OCI-LY7 (cell line): Measurements from ENCODE around the gene MAU2. TPM values are rescaled to one million over a fixed set of nuclear protein-coding genes. Genes with fewer than 3 reads are reported as not detected.

Experiments
- BruUV-seq: library from RNA; stranded (reverse); fragments of 400-500 nt; replicated peaks from 2 replicates; lab custom pipeline; 2021; lab: Mats Ljungman, UMichigan
- CTCF ChIA-PET: fragments of 300-600 bp; sonication (Branson Sonifier 250); formaldehyde crosslinking; loops from one replicate; lab custom pipeline; 2022; ENCODE audit warnings: antibody characterized with exemption; ENCODE audit not compliant: unreplicated experiment; lab: Charles Lee
- POLR2A ChIA-PET: fragments of 300-600 bp; sonication (Branson Sonifier 250); formaldehyde crosslinking; loops from one replicate; lab custom pipeline; 2022; ENCODE audit warnings: antibody characterized with exemption; lab: Charles Lee
- DNase-seq: peaks from one replicate; pipeline ENCODE4 v3.0.0-alpha.2; 2015; ENCODE audit warnings: low spot score
- H2AFZ ChIP-seq: fragments of 200-600 bp; sonication (generic), shearing (Covaris generic); 2 replicates; pipeline ENCODE4 v1.6.1; 2014; ENCODE audit warnings: mild to moderate bottlenecking, antibody characterized with exemption, low read length, moderate library complexity
- H3K27ac ChIP-seq: fragments of 200-600 bp; sonication (generic); 2 replicates; pipeline ENCODE4 v1.5.1; 2014; ENCODE audit warnings: mixed run types, low read depth, mild to moderate bottlenecking, moderate library complexity, low read length, inconsistent platforms; ENCODE audit not compliant: poor library complexity, severe bottlenecking
- H3K36me3 ChIP-seq: fragments of 200-600 bp; sonication (generic); 2 replicates; pipeline ENCODE4 v1.6.1; 2014; ENCODE audit warnings: mild to moderate bottlenecking, antibody characterized with exemption, low read length, moderate library complexity, mixed read lengths; ENCODE audit not compliant: insufficient read depth
- H3K4me1 ChIP-seq: fragments of 200-600 bp; sonication (generic); 2 replicates; pipeline ENCODE4 v1.5.1; 2014; ENCODE audit warnings: mild to moderate bottlenecking, low read length; ENCODE audit not compliant: insufficient read depth, poor library complexity, severe bottlenecking
- H3K4me2 ChIP-seq: fragments of 200-600 bp; sonication (generic); 2 replicates; pipeline ENCODE4 v1.6.1; 2014; ENCODE audit warnings: mild to moderate bottlenecking, low read length
- H3K4me3 ChIP-seq: fragments of 200-600 bp; sonication (generic); 2 replicates; pipeline ENCODE4 v1.5.1; 2014; ENCODE audit warnings: mild to moderate bottlenecking, low read depth, low read length; ENCODE audit not compliant: poor library complexity, severe bottlenecking
- H3K79me2 ChIP-seq: fragments of 200-600 bp; sonication (generic); 2 replicates; pipeline ENCODE4 v1.6.1; 2016; ENCODE audit warnings: low read depth, mild to moderate bottlenecking, low read length, moderate library complexity, mixed read lengths; ENCODE audit not compliant: insufficient read depth
- H3K9me2 ChIP-seq: fragments of 200-600 bp; sonication (generic); 2 replicates; pipeline ENCODE4 v1.6.1; 2016; ENCODE audit warnings: mild to moderate bottlenecking, low read length, mixed read lengths; ENCODE audit not compliant: insufficient read depth
- H3K9me3 ChIP-seq: fragments of 200-600 bp; sonication (generic); 2 replicates; pipeline ENCODE4 v1.6.1; 2014; ENCODE audit warnings: mild to moderate bottlenecking, mixed run types, low read length, mixed read lengths
- H4K20me1 ChIP-seq: fragments of 200-600 bp; sonication (generic); 2 replicates; pipeline ENCODE4 v1.6.1; 2014; ENCODE audit warnings: mild to moderate bottlenecking, antibody characterized with exemption, low read length, moderate library complexity, mixed read lengths; ENCODE audit not compliant: insufficient read depth
- CTCF ChIP-seq: fragments of 200-600 bp; sonication (generic); conservative IDR thresholded peaks from 2 replicates; pipeline ENCODE4 v1.5.1; 2014; ENCODE audit warnings: mild to moderate bottlenecking, antibody characterized with exemption, low read length, moderate library complexity, mixed read lengths
- EZH2phosphoT487 ChIP-seq: fragments of 200-600 bp; sonication (generic); IDR thresholded peaks from 2 replicates; pipeline ENCODE4 v1.6.1; 2018; ENCODE audit warnings: low read depth, borderline replicate concordance, mild to moderate bottlenecking, mixed run types, antibody characterized with exemption, low read length, moderate library complexity, mixed read lengths
- intact Hi-C: fragments of 100-400 bp; cut with micrococcal nuclease; formaldehyde crosslinking; loops from one replicate; pipeline ENCODE4 v1.10.0; 2022; ENCODE audit not compliant: unreplicated experiment
- total RNA-seq, 2 experiments: library from RNA; depleted of rRNA in 1 of 2; stranded (reverse); fragments of >200 nt in 1 of 2; shearing (Covaris generic) in 1 of 2; gene quantifications; 2 replicates each; pipeline ENCODE4 v1.2.3, GENCODE V29; 2014 to 2022

The MAU2 gene
- total RNA-seq, 2 experiments from 2014 or later: 58.7 to 81.7 TPM

GRCh38 chr19:19334063-19334988 is 13.7 kb downstream of the MAU2 start:
- BruUV-seq: no TSS peak
- TF ChIP-seq EZH2phosphoT487 (no peak), CTCF (no peak)
- no peak overlapping the region for H2AFZ ChIP-seq
- H3K4me3 ChIP-seq: no peak overlapping the region
- POLR2A ChIA-PET: no interaction called here
- no peaks in the 10 kb centered on the region for H3K9me3 ChIP-seq
- no peaks in the 10 kb centered on the region for H4K20me1 ChIP-seq
- no peaks in the 10 kb centered on the region for H3K4me1 ChIP-seq
- no peaks in the 10 kb centered on the region for H3K9me2 ChIP-seq
- DNase-seq: no peak
- CTCF ChIA-PET: no interaction called here
- peaks cover 78% of the 10 kb centered on the region for H3K36me3 ChIP-seq
- H3K79me2 ChIP-seq: no peaks in the 10 kb centered on the region
- intact Hi-C loops: no loop called here
- no peak overlapping the region for H3K27ac ChIP-seq
- no peak overlapping the region for H3K4me2 ChIP-seq

- no peak overlapping the region for H3K4me3 ChIP-seq
- H3K9me3 ChIP-seq: no peaks in the 10 kb centered on the region
- H3K79me2 ChIP-seq: no peaks in the 10 kb centered on the region
- no peaks in the 10 kb centered on the region for H4K20me1 ChIP-seq
- H3K4me2 ChIP-seq: no peak overlapping the region
- no peaks in the 10 kb centered on the region for H3K4me1 ChIP-seq
- ChIA-PET CTCF (no interaction called here), POLR2A (no interaction called here)
- H2AFZ ChIP-seq: no peak overlapping the region
- no peak for TF ChIP-seq EZH2phosphoT487
- TF ChIP-seq CTCF: no peak
- no peaks in the 10 kb centered on the region for H3K9me2 ChIP-seq
- H3K36me3 ChIP-seq: peaks cover 77% of the 10 kb centered on the region
- intact Hi-C loops: no loop called here
- no TSS peak for BruUV-seq
- DNase-seq: no peak
- H3K27ac ChIP-seq: no peak overlapping the region
Measured at GRCh38 chr19:19334989-19335344, 14.3 kb downstream of the MAU2 start.
